ENCODE measurements around the gene SDR42E1. TPM values are rescaled to one million over a fixed set of nuclear protein-coding genes. Genes with fewer than 3 reads are reported as not detected.
A peak's percentile ranks its signal among the peaks of the same experiment; 100 is the strongest.

Gene SDR42E1
- total RNA-seq, 1 donor from 2014 or later, result not detected

DNA sequence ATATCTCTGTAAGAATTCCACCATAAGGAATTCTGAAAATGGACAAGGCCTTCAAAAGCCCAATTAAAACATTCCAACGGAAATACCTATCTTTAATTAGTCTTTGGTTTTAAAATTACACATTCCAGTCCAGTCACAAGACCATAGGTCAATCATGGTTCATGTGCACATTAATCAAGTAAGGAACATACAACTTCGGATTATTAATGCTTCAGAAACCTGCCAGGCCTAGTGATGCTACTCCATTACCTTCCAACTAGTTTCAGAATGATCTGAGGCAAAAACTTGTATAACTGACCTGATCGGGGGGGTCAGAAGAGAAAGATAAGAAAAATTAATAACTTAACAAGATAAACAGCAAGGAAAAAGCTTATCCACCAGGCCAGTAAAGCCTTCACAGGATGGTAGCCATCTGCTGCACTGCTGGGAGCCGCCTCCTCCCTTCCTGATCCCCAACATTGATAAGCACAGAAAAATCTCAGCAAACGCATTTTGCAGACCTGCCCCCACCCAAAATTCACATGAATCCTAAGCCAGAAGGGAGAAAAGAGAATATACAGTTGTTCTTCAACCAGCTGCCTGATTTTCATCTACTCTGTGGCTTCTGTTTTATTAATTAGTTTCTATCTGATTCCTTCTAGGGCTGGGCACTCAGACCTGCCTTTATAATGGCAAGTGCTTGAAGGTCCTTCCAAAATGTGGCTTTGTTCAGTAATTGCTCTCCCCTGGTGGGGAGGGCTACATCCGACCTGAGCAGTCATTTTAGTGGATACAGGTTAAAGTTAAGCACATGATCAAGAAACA is 6.0 kb downstream of the SDR42E1 start:
- Mint-ChIP-seq H3K9me3 (peaks cover 7% of the 10 kb centered on the region), H3K4me1 (no peaks in the 10 kb centered on the region), H3K27me3 (ENCODE audit: low read depth) (peaks cover 6% of the 10 kb centered on the region), H3K27ac (ENCODE audit: unreplicated experiment) (no peak overlapping the region), H3K36me3 (ENCODE audit: low read depth) (peaks cover 3% of the 10 kb centered on the region), H3K4me3 (no peak overlapping the region)
- DNase-seq (ENCODE audit: low read depth, low spot score), result no peak
- TF ChIP-seq CTCF (conservative IDR thresholded peaks at IDR 0.05), result no peak

DNA sequence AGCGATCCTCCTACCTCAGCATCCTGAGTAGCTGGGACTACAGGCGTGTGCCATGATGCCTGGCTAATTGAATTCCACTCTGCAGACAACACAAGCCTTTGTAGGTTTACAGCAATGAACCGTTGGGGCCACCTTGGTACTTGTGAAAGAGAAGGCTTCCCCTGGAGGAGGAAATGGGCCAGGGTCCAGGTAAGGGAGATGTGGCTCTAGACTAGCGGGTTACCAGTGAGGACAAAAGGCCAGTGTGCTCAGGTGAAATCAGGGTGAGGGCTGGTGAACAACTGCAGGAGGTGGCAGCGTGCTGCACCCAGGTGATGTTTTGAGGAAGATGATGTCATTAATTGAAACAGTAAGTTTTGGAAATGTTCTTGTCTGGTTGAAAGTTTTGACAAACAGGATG is 6.7 kb downstream of the SDR42E1 start:
- H3K9me3 Mint-ChIP-seq, result peaks cover 7% of the 10 kb centered on the region
- H3K4me1 Mint-ChIP-seq, result no peaks in the 10 kb centered on the region
- no peak overlapping the region for H3K27ac Mint-ChIP-seq (ENCODE audit: unreplicated experiment)
- no peak for DNase-seq (ENCODE audit: low read depth, low spot score)
- peaks cover 6% of the 10 kb centered on the region for H3K27me3 Mint-ChIP-seq (ENCODE audit: low read depth)
- peaks cover 3% of the 10 kb centered on the region for H3K36me3 Mint-ChIP-seq (ENCODE audit: low read depth)
- H3K4me3 Mint-ChIP-seq, result no peak overlapping the region
- no peak for TF ChIP-seq CTCF (conservative IDR thresholded peaks at IDR 0.05)

DNA sequence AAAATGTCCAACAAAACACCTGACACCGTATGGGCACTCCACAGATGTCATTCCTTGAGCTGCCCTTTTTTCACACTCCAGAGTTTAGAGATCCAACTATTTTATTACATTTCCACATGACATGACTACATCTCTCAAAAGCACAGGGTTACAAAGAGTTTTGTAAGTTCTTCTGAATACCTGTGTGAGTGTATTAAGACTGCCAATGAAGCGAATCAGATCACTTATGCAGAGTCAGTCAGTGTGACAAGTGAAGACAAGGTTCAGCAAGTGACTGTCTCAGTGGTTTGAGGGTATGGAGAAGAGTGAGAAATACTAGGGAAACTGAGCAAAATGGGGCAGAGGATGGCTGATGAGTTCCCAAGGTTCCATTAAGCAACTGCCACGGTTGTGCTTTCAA is 8.4 kb downstream of the SDR42E1 start:
- H3K36me3 Mint-ChIP-seq (ENCODE audit: low read depth), result no peaks in the 10 kb centered on the region
- no peaks in the 10 kb centered on the region for H3K9me3 Mint-ChIP-seq
- TF ChIP-seq CTCF (conservative IDR thresholded peaks at IDR 0.05), result no peak
- H3K4me1 Mint-ChIP-seq, result peaks cover 3% of the 10 kb centered on the region
- peaks cover 6% of the 10 kb centered on the region for H3K27me3 Mint-ChIP-seq (ENCODE audit: low read depth)
- H3K27ac Mint-ChIP-seq (ENCODE audit: unreplicated experiment), result no peak overlapping the region
- DNase-seq (ENCODE audit: low read depth, low spot score), result no peak
- no peak overlapping the region for H3K4me3 Mint-ChIP-seq

DNA sequence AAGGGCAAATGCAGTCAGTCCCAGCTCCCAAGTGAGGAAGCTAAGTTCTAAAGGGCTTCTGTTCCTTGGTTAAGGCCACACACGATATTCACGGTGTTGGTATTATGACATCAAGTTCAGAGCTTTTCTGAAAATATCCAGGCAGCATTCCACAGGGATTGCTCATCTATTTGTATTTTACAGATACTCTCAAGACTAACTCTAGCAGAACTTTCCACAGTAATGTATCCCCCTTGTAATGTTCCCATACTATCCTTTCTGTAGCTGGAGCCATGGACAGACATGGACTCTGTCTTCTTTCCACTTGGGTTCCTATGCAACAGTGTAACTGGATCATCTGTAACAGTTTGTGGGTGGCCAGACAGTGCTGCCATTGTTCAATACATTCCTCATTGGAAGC is 13.5 kb downstream of the SDR42E1 start:
- Mint-ChIP-seq H3K4me3 (no peak overlapping the region), H3K9me3 (no peaks in the 10 kb centered on the region), H3K27ac (ENCODE audit: unreplicated experiment) (no peak overlapping the region), H3K27me3 (ENCODE audit: low read depth) (no peaks in the 10 kb centered on the region), H3K4me1 (peaks cover 11% of the 10 kb centered on the region), H3K36me3 (ENCODE audit: low read depth) (no peaks in the 10 kb centered on the region)
- TF ChIP-seq CTCF (conservative IDR thresholded peaks at IDR 0.05), result no peak
- no peak for DNase-seq (ENCODE audit: low read depth, low spot score)

- no peak overlapping the region for H3K4me3 Mint-ChIP-seq
- no peaks in the 10 kb centered on the region for H3K36me3 Mint-ChIP-seq (ENCODE audit: low read depth)
- H3K27me3 Mint-ChIP-seq (ENCODE audit: low read depth), result no peaks in the 10 kb centered on the region
- peak; percentile 41 for TF ChIP-seq CTCF (conservative IDR thresholded peaks at IDR 0.05)
- DNase-seq (ENCODE audit: low read depth, low spot score), result no peak
- H3K4me1 Mint-ChIP-seq, result peaks cover 11% of the 10 kb centered on the region
- H3K27ac Mint-ChIP-seq (ENCODE audit: unreplicated experiment), result no peak overlapping the region
- H3K9me3 Mint-ChIP-seq, result no peaks in the 10 kb centered on the region
Observed at GRCh38 chr16:81996664-81997509, 14.4 kb downstream of the SDR42E1 start.

All from neural crest cell (in vitro differentiated cells).